ENCODE results near the gene CCDC146. TPM values are rescaled to one million over a fixed set of nuclear protein-coding genes. Genes with fewer than 3 reads are reported as not detected.

The CCDC146 gene
- total RNA-seq, 4 donors from 2014 or later: 13.7 to 65.1 (median 15.7) TPM

DNA sequence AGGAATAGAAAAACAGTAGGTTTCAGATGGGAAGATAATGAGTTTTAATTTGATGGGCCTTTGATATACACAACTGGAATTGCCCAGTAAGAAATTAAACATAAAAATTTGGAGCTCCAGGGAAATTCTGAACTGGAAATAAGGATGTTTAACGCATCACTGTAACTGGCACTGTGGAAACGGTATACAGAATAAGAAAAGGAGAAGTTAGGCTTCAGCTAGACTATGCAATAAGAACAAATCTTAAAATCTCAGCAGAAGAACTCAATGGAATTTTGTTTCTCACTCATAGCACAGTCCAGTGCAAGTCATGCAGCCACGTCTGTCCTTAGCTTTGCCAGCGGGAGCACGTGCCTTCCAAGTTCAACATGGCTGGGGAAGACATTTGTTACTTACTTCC is 130.1 kb downstream of the CCDC146 start:
- TF ChIP-seq, protein P1, sequence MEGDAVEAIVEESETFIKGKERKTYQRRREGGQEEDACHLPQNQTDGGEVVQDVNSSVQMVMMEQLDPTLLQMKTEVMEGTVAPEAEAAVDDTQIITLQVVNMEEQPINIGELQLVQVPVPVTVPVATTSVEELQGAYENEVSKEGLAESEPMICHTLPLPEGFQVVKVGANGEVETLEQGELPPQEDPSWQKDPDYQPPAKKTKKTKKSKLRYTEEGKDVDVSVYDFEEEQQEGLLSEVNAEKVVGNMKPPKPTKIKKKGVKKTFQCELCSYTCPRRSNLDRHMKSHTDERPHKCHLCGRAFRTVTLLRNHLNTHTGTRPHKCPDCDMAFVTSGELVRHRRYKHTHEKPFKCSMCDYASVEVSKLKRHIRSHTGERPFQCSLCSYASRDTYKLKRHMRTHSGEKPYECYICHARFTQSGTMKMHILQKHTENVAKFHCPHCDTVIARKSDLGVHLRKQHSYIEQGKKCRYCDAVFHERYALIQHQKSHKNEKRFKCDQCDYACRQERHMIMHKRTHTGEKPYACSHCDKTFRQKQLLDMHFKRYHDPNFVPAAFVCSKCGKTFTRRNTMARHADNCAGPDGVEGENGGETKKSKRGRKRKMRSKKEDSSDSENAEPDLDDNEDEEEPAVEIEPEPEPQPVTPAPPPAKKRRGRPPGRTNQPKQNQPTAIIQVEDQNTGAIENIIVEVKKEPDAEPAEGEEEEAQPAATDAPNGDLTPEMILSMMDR (IDR thresholded peaks at IDR 0.05): no peak
- TF ChIP-seq POLR2A (IDR thresholded peaks at IDR 0.05) (no peak), POLR2AphosphoS5 (IDR thresholded peaks at IDR 0.05) (no peak), EP300 (IDR thresholded peaks at IDR 0.05) (no peak)
- 90% methylated on average over 5 of the region's 5 CpGs for WGBS
- Histone ChIP-seq H3K36me3 (no peaks in the 10 kb centered on the region), H3K4me3 (no peak overlapping the region), H3K4me1 (no peaks in the 10 kb centered on the region), H3K27ac (no peak overlapping the region), H3K27me3 (no peaks in the 10 kb centered on the region), H3K9me3 (no peaks in the 10 kb centered on the region)
- DNase-seq (ENCODE audit: low spot score in 2 of 2): no peak

DNA sequence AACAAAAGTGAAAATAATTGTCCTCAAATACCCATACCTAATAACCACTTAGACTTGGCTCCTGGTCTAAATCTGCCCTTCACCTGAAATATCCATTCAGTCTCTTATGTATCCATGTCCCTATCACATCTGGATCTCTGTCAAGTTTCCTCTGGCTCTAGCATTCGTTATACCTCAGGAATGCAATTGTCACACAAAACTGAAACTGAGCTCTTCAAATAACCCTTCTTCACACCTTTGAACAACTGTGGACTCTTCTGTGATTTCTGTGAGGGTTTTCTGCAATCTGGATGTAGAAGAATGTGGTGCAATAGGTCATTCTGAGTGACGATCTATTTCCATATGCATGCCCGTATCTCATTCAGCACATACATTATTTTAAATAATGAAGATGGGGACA is 130.7 kb downstream of the CCDC146 start:
- no peaks in the 10 kb centered on the region for H3K4me1 ChIP-seq
- TF ChIP-seq EP300 (IDR thresholded peaks at IDR 0.05): no peak
- TF ChIP-seq, protein P1 (IDR thresholded peaks at IDR 0.05): no peak
- TF ChIP-seq POLR2A (IDR thresholded peaks at IDR 0.05): no peak

DNA sequence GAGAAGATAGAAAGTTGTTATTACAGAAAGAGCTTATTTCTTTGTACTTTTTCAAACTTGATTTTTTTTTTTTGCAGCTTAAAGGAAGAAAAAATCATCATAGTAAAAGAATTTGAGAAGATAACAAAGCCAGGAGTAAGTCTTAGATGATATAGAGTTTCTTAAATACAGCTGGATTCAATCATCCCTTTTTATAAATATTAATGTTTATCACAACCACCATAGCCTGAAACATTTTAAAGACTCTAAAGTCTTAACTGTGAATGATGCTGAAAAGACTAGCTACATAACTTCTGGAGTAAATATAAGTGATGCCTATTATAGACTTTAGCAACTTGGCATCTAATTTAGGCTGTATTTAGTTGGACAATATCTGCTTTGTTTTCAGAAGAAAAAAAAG is 132.0 kb downstream of the CCDC146 start:
- no peak overlapping the region for H3K4me3 ChIP-seq
- H3K9me3 ChIP-seq: no peaks in the 10 kb centered on the region
- TF ChIP-seq POLR2A (IDR thresholded peaks at IDR 0.05): no peak
- TF ChIP-seq EP300 (IDR thresholded peaks at IDR 0.05): no peak
- TF ChIP-seq POLR2AphosphoS5 (IDR thresholded peaks at IDR 0.05): no peak
- DNase-seq (ENCODE audit: low spot score in 2 of 2): no peak
- H3K4me1 ChIP-seq: no peaks in the 10 kb centered on the region
- H3K36me3 ChIP-seq: peaks cover 4% of the 10 kb centered on the region
- H3K27ac ChIP-seq: no peak overlapping the region
- H3K27me3 ChIP-seq: no peaks in the 10 kb centered on the region

More for the DNA sequence above, 130.7 kb downstream of the CCDC146 start:
- H3K9me3 ChIP-seq: no peaks in the 10 kb centered on the region
- H3K27me3 ChIP-seq: no peaks in the 10 kb centered on the region
- DNase-seq (ENCODE audit: low spot score in 2 of 2): no peak
- 84% methylated on average over 3 of the region's 3 CpGs for WGBS
- H3K27ac ChIP-seq: no peak overlapping the region
- H3K4me3 ChIP-seq: no peak overlapping the region
- peaks cover 3% of the 10 kb centered on the region for H3K36me3 ChIP-seq

GRCh38 chr7:77254915-77255314 is 132.5 kb downstream of the CCDC146 start:
- 92% methylated on average over 2 of the region's 2 CpGs for WGBS
- Histone ChIP-seq H3K36me3 (peaks cover 4% of the 10 kb centered on the region), H3K4me1 (no peaks in the 10 kb centered on the region), H3K9me3 (no peaks in the 10 kb centered on the region), H3K27me3 (no peaks in the 10 kb centered on the region), H3K4me3 (no peak overlapping the region), H3K27ac (no peak overlapping the region)
- TF ChIP-seq EP300 (IDR thresholded peaks at IDR 0.05) (no peak), POLR2A (IDR thresholded peaks at IDR 0.05) (no peak), POLR2AphosphoS5 (IDR thresholded peaks at IDR 0.05) (no peak)
- TF ChIP-seq, protein P1 (IDR thresholded peaks at IDR 0.05): no peak
- no peak for DNase-seq (ENCODE audit: low spot score in 2 of 2)

GRCh38 chr7:77258014-77258413 is 135.6 kb downstream of the CCDC146 start:
- DNase-seq (ENCODE audit: low spot score in 2 of 2): no peak

More at GRCh38 chr7:77258014-77258413, 135.6 kb downstream of the CCDC146 start:
- Histone ChIP-seq H3K36me3 (peaks cover 4% of the 10 kb centered on the region), H3K27ac (no peak overlapping the region), H3K4me1 (no peaks in the 10 kb centered on the region), H3K27me3 (no peaks in the 10 kb centered on the region), H3K9me3 (no peaks in the 10 kb centered on the region), H3K4me3 (no peak overlapping the region)
- WGBS: 92% methylated on average over 1 of the region's 1 CpG
- TF ChIP-seq EP300 (IDR thresholded peaks at IDR 0.05): no peak
- no peak for TF ChIP-seq POLR2AphosphoS5 (IDR thresholded peaks at IDR 0.05)
- TF ChIP-seq POLR2A (IDR thresholded peaks at IDR 0.05): no peak
- TF ChIP-seq, protein P1 (IDR thresholded peaks at IDR 0.05): no peak

Measured in suprapubic skin (tissue), 4 donors.